ENCODE measurements around the gene NPLOC4. TPM values are rescaled to one million over a fixed set of nuclear protein-coding genes. Genes with fewer than 3 reads are reported as not detected.

NPLOC4 gene
- total RNA-seq, 3 donors from 2014 or later = 78.4 to 89.5 (median 78.6) TPM

DNA sequence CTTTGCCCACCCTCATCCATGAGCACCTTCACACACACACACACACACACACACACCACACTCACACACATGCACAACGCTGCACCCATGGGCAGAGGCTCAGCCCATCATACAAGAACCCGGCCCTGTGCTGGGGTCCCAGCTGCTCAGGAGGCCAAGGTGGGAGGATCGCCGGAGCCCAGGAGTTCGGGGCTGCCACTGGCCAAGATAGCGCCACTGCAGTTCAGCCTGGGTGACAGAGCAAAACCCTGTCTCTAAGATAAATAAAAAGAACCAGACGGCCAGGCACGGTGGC lies 112.1 kb downstream of the NPLOC4 start:
- Histone ChIP-seq H3K4me3 (no peak overlapping the region), H3K36me3 (ENCODE audit: low read depth) (no peaks in the 10 kb centered on the region), H3K4me1 (ENCODE audit: low read depth) (peaks cover 17% of the 10 kb centered on the region), H3K9me3 (no peaks in the 10 kb centered on the region)
- DNase-seq (no peak), ATAC-seq (no peak)
- TF ChIP-seq, protein P1, sequence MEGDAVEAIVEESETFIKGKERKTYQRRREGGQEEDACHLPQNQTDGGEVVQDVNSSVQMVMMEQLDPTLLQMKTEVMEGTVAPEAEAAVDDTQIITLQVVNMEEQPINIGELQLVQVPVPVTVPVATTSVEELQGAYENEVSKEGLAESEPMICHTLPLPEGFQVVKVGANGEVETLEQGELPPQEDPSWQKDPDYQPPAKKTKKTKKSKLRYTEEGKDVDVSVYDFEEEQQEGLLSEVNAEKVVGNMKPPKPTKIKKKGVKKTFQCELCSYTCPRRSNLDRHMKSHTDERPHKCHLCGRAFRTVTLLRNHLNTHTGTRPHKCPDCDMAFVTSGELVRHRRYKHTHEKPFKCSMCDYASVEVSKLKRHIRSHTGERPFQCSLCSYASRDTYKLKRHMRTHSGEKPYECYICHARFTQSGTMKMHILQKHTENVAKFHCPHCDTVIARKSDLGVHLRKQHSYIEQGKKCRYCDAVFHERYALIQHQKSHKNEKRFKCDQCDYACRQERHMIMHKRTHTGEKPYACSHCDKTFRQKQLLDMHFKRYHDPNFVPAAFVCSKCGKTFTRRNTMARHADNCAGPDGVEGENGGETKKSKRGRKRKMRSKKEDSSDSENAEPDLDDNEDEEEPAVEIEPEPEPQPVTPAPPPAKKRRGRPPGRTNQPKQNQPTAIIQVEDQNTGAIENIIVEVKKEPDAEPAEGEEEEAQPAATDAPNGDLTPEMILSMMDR (IDR thresholded peaks at IDR 0.05) = no peak
- intact Hi-C loops (cut with DNase I, micrococcal nuclease) = no loop called here

DNA sequence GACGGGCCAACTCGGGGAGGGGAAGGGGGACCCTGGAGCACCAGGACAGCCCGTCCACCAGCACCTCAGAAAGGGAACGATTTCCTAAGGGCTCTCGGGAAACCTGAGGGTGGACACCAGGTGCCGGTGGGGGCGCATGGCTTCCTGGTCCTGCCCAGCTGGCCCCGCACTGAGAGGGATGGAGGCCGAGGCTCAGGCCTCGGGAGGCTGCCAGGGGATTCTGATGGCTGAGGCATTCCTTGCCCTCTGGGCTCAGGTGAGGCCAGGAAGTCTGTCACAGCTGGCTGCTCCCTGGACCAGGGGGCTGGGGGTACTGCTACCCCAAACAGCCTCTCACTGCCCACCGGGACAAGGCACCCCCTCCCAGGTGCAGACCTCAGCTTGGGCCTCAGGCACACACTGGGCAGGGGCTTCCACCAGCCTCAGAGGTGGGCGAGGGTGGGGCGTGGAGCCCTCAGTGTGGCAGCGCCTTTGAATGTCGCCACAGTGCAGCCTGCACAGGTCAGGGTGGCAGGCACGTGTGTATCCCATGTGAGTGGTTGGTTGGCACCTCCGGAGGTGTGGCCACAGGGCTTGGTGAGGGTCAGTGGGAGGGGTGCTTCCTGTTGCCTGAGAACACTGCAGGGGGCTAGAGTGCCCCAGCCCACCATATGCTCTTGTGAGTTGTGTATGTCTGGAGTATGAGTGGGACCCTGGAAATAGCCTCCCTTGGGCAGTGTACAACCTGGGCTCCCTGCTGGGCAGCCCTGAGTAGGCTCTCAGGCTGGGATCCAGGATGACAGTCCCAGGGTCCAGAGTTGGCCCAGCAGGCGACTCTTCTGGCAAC lies 112.7 kb downstream of the NPLOC4 start:
- peaks cover 22% of the 10 kb centered on the region for H3K4me1 ChIP-seq (ENCODE audit: low read depth)
- H3K36me3 ChIP-seq (ENCODE audit: low read depth) = no peaks in the 10 kb centered on the region
- intact Hi-C loops (cut with DNase I, micrococcal nuclease) = no loop called here
- DNase-seq (no peak), ATAC-seq (no peak)
- TF ChIP-seq, protein P1 (IDR thresholded peaks at IDR 0.05) = no peak
- H3K9me3 ChIP-seq = no peaks in the 10 kb centered on the region
- H3K4me3 ChIP-seq = no peak overlapping the region

DNA sequence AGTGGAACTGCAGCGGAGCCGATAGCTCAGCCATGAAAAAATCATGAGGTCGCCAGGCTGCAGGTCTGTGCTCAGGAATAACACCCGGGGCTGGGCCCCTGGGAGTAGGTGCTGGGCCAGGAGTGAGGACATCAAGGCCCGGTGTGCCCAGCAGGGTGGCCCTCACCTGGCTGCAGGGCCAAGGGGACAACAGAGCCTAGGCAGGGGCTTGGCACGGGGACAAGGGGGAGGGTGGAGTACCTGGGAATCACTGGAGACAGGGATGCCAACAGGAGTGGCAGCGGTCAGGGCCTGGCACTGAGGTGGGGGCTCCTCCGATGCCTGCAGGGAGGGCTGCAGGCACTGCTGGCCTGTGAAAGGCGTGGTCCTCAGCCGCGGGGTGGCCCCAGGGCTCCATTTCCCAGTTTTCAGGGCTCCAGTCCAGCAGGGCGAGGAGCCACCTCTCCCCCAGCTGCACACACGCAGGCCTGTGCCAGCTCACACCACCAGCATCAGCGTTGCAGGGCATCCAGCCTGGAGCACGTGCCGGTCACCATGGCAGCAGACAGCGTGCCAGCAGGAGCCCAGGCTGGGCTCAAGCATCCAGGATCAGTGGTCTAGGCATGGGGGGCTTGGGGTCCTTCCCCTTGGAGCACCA lies 113.4 kb downstream of the NPLOC4 start:
- H3K36me3 ChIP-seq (ENCODE audit: low read depth) = no peaks in the 10 kb centered on the region
- H3K4me3 ChIP-seq = no peak overlapping the region
- ATAC-seq (no peak), DNase-seq (no peak)
- no peaks in the 10 kb centered on the region for H3K9me3 ChIP-seq
- TF ChIP-seq, protein P1 (IDR thresholded peaks at IDR 0.05) = no peak
- H3K4me1 ChIP-seq (ENCODE audit: low read depth) = peaks cover 22% of the 10 kb centered on the region
- intact Hi-C loops (cut with DNase I, micrococcal nuclease) = no loop called here

DNA sequence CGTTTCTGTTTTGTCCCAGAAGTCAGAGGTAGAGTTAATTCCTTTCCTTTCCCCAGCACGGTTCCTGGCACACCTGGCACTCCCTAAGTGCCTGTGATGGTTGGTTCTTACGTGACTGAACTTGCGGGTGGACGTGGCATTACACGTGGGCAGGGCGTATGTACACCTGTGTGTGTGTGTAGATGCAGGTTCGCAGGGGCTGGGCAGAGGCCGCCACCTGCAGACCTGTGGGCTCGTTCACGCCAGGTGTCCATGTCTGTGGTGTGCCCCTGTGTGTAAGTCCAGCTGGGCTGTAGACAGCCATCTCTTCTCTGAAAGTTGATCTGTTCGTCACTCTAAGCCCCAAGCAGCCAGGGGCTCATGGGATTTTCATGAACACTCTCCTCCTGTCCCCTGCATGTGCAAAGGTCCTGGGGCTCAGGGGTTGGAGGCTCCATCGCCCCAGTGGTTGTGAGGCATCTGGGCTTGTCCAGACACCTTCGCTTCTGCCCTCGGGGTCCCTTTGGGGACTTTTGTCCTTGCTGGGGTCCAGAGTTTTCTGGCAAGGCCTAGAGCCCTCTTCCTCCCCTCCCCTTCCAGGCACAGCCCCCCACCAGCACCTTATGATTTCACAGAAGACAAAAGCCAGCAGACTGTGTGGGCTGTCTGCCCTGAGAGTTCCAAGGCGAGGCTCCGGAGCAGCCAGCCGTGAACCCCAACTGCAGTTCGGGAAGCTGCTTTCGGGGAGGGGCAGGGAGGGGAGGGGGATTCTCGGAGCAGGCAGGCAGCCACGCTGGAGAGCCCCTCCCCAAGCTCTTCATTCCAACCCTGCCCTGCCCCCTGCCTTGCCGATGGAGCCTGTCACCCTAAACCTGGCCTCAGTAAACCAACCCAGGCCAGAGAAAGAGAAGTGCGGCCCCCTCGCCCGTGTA lies 114.2 kb downstream of the NPLOC4 start:
- ATAC-seq (no peak), DNase-seq (peak in 1 of 3 donors; percentile 20)
- TF ChIP-seq, protein P1 (IDR thresholded peaks at IDR 0.05) = no peak
- Histone ChIP-seq H3K4me1 (ENCODE audit: low read depth) (peaks cover 20% of the 10 kb centered on the region), H3K36me3 (ENCODE audit: low read depth) (no peaks in the 10 kb centered on the region), H3K9me3 (no peaks in the 10 kb centered on the region), H3K4me3 (no peak overlapping the region)
- intact Hi-C loops (cut with DNase I, micrococcal nuclease) = no loop called here

DNA sequence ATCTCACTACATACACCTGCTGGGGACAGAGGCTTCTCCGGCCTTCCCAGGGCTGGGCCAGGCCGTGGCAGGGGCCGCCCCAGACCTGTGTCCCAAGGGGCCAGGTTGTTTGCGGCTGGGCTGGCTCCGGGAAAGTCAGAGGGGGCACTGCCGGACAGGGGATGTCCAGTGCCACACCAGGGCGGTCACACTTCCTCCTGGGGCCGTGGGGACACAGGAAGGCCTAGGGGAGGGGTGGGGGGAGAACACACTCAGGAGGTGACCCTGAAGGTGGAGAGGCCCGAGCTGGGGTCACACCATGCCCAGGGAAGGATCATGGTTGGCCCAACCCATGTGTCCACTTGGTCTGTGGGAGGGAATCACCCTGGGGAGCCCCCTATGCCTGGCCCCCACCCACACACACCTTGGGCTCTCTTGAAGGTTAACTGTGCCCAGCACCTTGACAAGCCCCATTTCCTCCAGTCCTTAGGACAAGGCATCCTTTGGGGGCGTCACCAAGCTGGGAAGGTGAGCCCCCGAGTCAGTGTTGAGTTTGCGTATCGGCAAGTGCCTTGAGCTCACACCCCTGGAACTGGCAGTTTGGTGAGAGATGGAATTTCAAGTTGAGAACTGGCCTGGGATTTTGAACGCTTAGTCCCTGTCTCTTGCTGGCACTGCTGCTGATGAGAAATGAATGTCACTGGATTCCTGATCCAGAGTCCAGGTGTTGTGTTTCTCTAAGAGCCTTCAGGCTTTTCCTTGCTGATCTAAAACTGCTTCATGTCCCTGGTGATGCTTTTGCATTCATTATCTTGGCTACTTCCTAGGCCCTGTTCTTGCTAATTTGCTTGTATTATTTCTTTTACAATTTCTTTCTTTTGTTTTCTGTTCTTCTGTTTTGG lies 116.7 kb downstream of the NPLOC4 start:
- intact Hi-C loops (cut with DNase I, micrococcal nuclease) = no loop called here
- peak; percentile 1 for ATAC-seq
- peak; percentile 19 to 61 (median 56) for DNase-seq
- TF ChIP-seq, protein P1 (IDR thresholded peaks at IDR 0.05) = no peak
- Histone ChIP-seq H3K36me3 (ENCODE audit: low read depth) (no peaks in the 10 kb centered on the region), H3K4me1 (ENCODE audit: low read depth) (peaks cover 32% of the 10 kb centered on the region), H3K4me3 (no peak overlapping the region), H3K9me3 (no peaks in the 10 kb centered on the region)

Measured in mucosa of descending colon (tissue), 3 donors.